ENCODE results near the gene SOX11.

DNA sequence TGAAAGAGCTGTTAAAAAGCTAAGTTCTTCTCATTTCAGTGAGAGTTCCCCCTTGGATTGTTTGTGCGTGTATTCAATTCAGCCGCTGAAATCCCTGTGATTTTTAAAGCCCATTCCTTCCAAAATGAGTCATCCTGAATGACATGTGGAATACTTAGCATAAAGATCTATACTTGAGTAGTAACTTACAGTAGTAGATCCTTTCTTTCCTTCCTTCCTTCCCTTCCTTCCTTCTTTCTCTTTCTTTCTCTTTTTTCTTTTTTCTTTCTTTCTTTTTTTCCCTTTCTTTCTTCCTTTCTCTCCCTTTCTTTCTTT, 18.2 kb upstream of the SOX11 start:
- no peak for TF ChIP-seq EZH2 (IDR thresholded peaks at IDR 0.05; ENCODE audit: low read depth)
- TF ChIP-seq, protein P1, sequence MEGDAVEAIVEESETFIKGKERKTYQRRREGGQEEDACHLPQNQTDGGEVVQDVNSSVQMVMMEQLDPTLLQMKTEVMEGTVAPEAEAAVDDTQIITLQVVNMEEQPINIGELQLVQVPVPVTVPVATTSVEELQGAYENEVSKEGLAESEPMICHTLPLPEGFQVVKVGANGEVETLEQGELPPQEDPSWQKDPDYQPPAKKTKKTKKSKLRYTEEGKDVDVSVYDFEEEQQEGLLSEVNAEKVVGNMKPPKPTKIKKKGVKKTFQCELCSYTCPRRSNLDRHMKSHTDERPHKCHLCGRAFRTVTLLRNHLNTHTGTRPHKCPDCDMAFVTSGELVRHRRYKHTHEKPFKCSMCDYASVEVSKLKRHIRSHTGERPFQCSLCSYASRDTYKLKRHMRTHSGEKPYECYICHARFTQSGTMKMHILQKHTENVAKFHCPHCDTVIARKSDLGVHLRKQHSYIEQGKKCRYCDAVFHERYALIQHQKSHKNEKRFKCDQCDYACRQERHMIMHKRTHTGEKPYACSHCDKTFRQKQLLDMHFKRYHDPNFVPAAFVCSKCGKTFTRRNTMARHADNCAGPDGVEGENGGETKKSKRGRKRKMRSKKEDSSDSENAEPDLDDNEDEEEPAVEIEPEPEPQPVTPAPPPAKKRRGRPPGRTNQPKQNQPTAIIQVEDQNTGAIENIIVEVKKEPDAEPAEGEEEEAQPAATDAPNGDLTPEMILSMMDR (conservative IDR thresholded peaks at IDR 0.05): no peak
